Activated CD8-positive, alpha-beta memory T cell treated with anti-CD3 and anti-CD28 coated beads, Interleukin-2, amount 50 U/mL, for 48 hours (primary cell): ENCODE results near the gene BHLHA9.
"Not testable (repeated sequence)": the region's sequence is repeated elsewhere in the genome, so short reads cannot be mapped to it uniquely, and the experiment has no call there.

Experiments used
- DNase-seq: peaks from one replicate; pipeline ENCODE4 v3.0.0-alpha.2; 2020

BHLHA9 gene

GRCh38 chr17:1302761-1303160, 32.5 kb downstream of the BHLHA9 start:
- DNase-seq = no peak

GRCh38 chr17:1304522-1304921, 34.3 kb downstream of the BHLHA9 start:
- DNase-seq = no peak

GRCh38 chr17:1304962-1305563, 34.8 kb downstream of the BHLHA9 start:
- no peak for DNase-seq

GRCh38 chr17:1307829-1308228, 37.6 kb downstream of the BHLHA9 start:
- not testable (repeated sequence) for DNase-seq

GRCh38 chr17:1312261-1312870, 42.1 kb downstream of the BHLHA9 start:
- no peak for DNase-seq

- no peak for DNase-seq
Measured at GRCh38 chr17:1313270-1314005, 43.2 kb downstream of the BHLHA9 start.

GRCh38 chr17:1315409-1315808, 45.2 kb downstream of the BHLHA9 start:
- no peak for DNase-seq

- no peak for DNase-seq
Measured at GRCh38 chr17:1315891-1316403, 45.7 kb downstream of the BHLHA9 start.
